IMR-90 (cell line): Measurements from ENCODE around the gene MYH3. TPM values are rescaled to one million over a fixed set of nuclear protein-coding genes. Genes with fewer than 3 reads are reported as not detected.

Source experiments
- ATAC-seq: fragments of 200-7000 bp; cut with Tn5 transposase; 2 replicates; pipeline ENCODE4 v1.9.1; 2020; ENCODE audit warnings: low read depth, mild to moderate bottlenecking, moderate library complexity
- BruUV-seq: library from RNA; stranded (reverse); fragments of 400-500 nt; replicated peaks from 2 replicates; lab custom pipeline; 2021; lab: Mats Ljungman, UMichigan
- CTCF ChIA-PET: fragments of 300-600 bp; formaldehyde crosslinking; extraction: SDS; loops from one replicate; lab custom pipeline; 2021; ENCODE audit warnings: antibody characterized with exemption; lab: Yijun Ruan, JAX
- POLR2A ChIA-PET: fragments of 300-600 bp; sonication (Branson Sonifier 250); formaldehyde crosslinking; loops from one replicate; lab custom pipeline; 2022; ENCODE audit warnings: antibody characterized with exemption; ENCODE audit not compliant: unreplicated experiment; lab: Charles Lee
- DNase-seq: peaks from one replicate; pipeline ENCODE4 v3.0.0; 2013
- H2AFZ ChIP-seq: replicated peaks from 2 replicates; pipeline ENCODE3; 2013; ENCODE audit warnings: low read length, mild to moderate bottlenecking; ENCODE audit not compliant: poor library complexity
- H2AK5ac ChIP-seq: 2 replicates; pipeline ENCODE4 v1.6.1; 2013; ENCODE audit warnings: low read depth, low read length, inconsistent platforms
- H2AK9ac ChIP-seq: replicated peaks from 2 replicates; pipeline ENCODE3; 2013; ENCODE audit warnings: mild to moderate bottlenecking, low read depth, low read length, moderate library complexity; ENCODE audit not compliant: poor library complexity
- H2BK120ac ChIP-seq: 2 replicates; pipeline ENCODE4 v1.6.1; 2013; ENCODE audit warnings: low read depth, low read length, inconsistent platforms
- H2BK15ac ChIP-seq: 3 replicates; pipeline ENCODE4 v1.6.1; 2013; ENCODE audit warnings: low read depth, low read length, inconsistent platforms
- H2BK20ac ChIP-seq: 2 replicates; pipeline ENCODE4 v1.6.1; 2013; ENCODE audit warnings: low read depth, mild to moderate bottlenecking, inconsistent platforms, low read length, moderate library complexity
- H2BK5ac ChIP-seq: 2 replicates; pipeline ENCODE4 v1.6.1; 2013; ENCODE audit warnings: mild to moderate bottlenecking, low read depth, low read length, inconsistent platforms; ENCODE audit not compliant: poor library complexity, severe bottlenecking
- H3K14ac ChIP-seq: replicated peaks from 2 replicates; pipeline ENCODE4 v1.6.1; 2013; ENCODE audit warnings: low read depth, low read length, inconsistent platforms
- H3K18ac ChIP-seq: 2 replicates; pipeline ENCODE4 v1.6.1; 2013; ENCODE audit warnings: low read depth, low read length, control low read depth
- H3K23ac ChIP-seq: 2 replicates; pipeline ENCODE4 v1.6.1; 2013; ENCODE audit warnings: low read depth, low read length, inconsistent platforms
- H3K27ac ChIP-seq: 2 replicates; pipeline ENCODE4 v1.5.1; 2013; ENCODE audit warnings: mild to moderate bottlenecking, control low read depth, low read length; ENCODE audit not compliant: insufficient read depth
- H3K27me3 ChIP-seq: 2 replicates; pipeline ENCODE4 v1.6.1; 2013; ENCODE audit warnings: low read length; ENCODE audit not compliant: control insufficient read depth, insufficient read depth
- H3K36me3 ChIP-seq: 2 replicates; pipeline ENCODE4 v1.6.1; 2013; ENCODE audit warnings: low read length, mixed read lengths; ENCODE audit not compliant: control insufficient read depth, insufficient read depth
- H3K4ac ChIP-seq: 2 replicates; pipeline ENCODE4 v1.6.1; 2013; ENCODE audit warnings: low read depth, low read length, inconsistent platforms
- H3K4me1 ChIP-seq: 2 replicates; pipeline ENCODE4 v1.6.1; 2013; ENCODE audit warnings: low read length, mixed read lengths; ENCODE audit not compliant: control insufficient read depth, insufficient read depth
- H3K4me2 ChIP-seq: 2 replicates; pipeline ENCODE4 v1.6.1; 2013; ENCODE audit warnings: low read depth, mild to moderate bottlenecking, control low read depth, low read length, moderate library complexity
- H3K4me3 ChIP-seq: 2 replicates; pipeline ENCODE4 v1.5.1; 2013; ENCODE audit warnings: low read depth, mild to moderate bottlenecking, control low read depth, low read length, moderate library complexity; ENCODE audit not compliant: insufficient read depth
- H3K56ac ChIP-seq: 2 replicates; pipeline ENCODE4 v1.6.1; 2013; ENCODE audit warnings: low read length, inconsistent platforms; ENCODE audit not compliant: insufficient read depth; ENCODE audit errors: extremely low read depth
- H3K79me1 ChIP-seq, 2 experiments: 2 replicates each; pipeline ENCODE4 v1.6.1; 2013; ENCODE audit warnings: low read length in 2 of 2, inconsistent platforms in 1 of 2, low read depth in 1 of 2
- H3K9ac ChIP-seq: 2 replicates; pipeline ENCODE4 v1.6.1; 2013; ENCODE audit warnings: low read depth, low read length, control low read depth
- H3K9me1 ChIP-seq: 2 replicates; pipeline ENCODE4 v1.6.1; 2013; ENCODE audit warnings: low read length, inconsistent platforms; ENCODE audit not compliant: insufficient read depth
- H3K9me3 ChIP-seq: 2 replicates; pipeline ENCODE4 v1.6.1; 2013; ENCODE audit warnings: low read length; ENCODE audit not compliant: control insufficient read depth, insufficient read depth
- H4K20me1 ChIP-seq: 2 replicates; pipeline ENCODE4 v1.6.1; 2013; ENCODE audit warnings: low read length, inconsistent platforms; ENCODE audit not compliant: insufficient read depth
- H4K5ac ChIP-seq: 2 replicates; pipeline ENCODE4 v1.6.1; 2013; ENCODE audit warnings: mild to moderate bottlenecking, low read depth, low read length, control low read depth
- H4K8ac ChIP-seq, 2 experiments: 2 replicates each; pipeline ENCODE4 v1.6.1; 2013; ENCODE audit warnings: low read depth in 2 of 2, low read length in 2 of 2, control low read depth in 1 of 2, inconsistent platforms in 1 of 2
- H4K91ac ChIP-seq: 2 replicates; pipeline ENCODE4 v1.6.1; 2013; ENCODE audit warnings: low read depth, low read length, inconsistent platforms; ENCODE audit not compliant: insufficient read depth
- BHLHE40 ChIP-seq: fragments of 150-350 bp; IDR thresholded peaks from 2 replicates; pipeline ENCODE4 v1.6.1; 2016; ENCODE audit warnings: mild to moderate bottlenecking, low read depth, low read length
- CEBPB ChIP-seq: IDR thresholded peaks from 2 replicates; pipeline ENCODE4 v1.6.1; 2012; ENCODE audit warnings: low read depth, low read length, improper control_type of control experiment
- CHD1 ChIP-seq: IDR thresholded peaks from 2 replicates; pipeline ENCODE4 v1.6.1; 2012; ENCODE audit warnings: low read depth, low read length, improper control_type of control experiment
- FOS ChIP-seq: fragments of 150-350 bp; IDR thresholded peaks from 2 replicates; pipeline ENCODE4 v1.6.1; 2016; ENCODE audit warnings: low read depth, low read length
- MAFK ChIP-seq: IDR thresholded peaks from 2 replicates; pipeline ENCODE4 v1.6.1; 2012; ENCODE audit warnings: low read depth, low read length, improper control_type of control experiment
- MAZ ChIP-seq: IDR thresholded peaks from 2 replicates; pipeline ENCODE4 v1.6.1; 2012; ENCODE audit warnings: low read depth, mild to moderate bottlenecking, low read length, improper control_type of control experiment, moderate library complexity, borderline replicate concordance
- MXI1 ChIP-seq: IDR thresholded peaks from 2 replicates; pipeline ENCODE4 v1.6.1; 2012; ENCODE audit warnings: low read depth, mild to moderate bottlenecking, low read length, moderate library complexity, borderline replicate concordance
- NFE2L2 ChIP-seq: fragments of 150-350 bp; IDR thresholded peaks from 2 replicates; pipeline ENCODE4 v1.6.1; 2016; ENCODE audit warnings: low read depth, mild to moderate bottlenecking, low read length
- POLR2A ChIP-seq: IDR thresholded peaks from 2 replicates; pipeline ENCODE4 v1.6.1; 2012; ENCODE audit warnings: mild to moderate bottlenecking, low read depth, low read length
- RAD21 ChIP-seq: IDR thresholded peaks from 2 replicates; pipeline ENCODE4 v1.6.1; 2012; ENCODE audit warnings: low read length, improper control_type of control experiment
- RCOR1 ChIP-seq: IDR thresholded peaks from 2 replicates; pipeline ENCODE4 v1.6.1; 2012; ENCODE audit warnings: mild to moderate bottlenecking, low read length, improper control_type of control experiment; ENCODE audit not compliant: insufficient replicate concordance
- RFX5 ChIP-seq: IDR thresholded peaks from 2 replicates; pipeline ENCODE4 v1.8.0; 2012; ENCODE audit warnings: low read depth, mild to moderate bottlenecking, low read length, moderate library complexity
- SMC3 ChIP-seq: fragments of 150-350 bp; IDR thresholded peaks from 2 replicates; pipeline ENCODE4 v1.6.1; 2016; ENCODE audit warnings: low read depth, mild to moderate bottlenecking, antibody characterized with exemption, low read length, moderate library complexity
- WGBS, 2 experiments: methylation state at CpG; one replicate each; pipeline versions ENCODE4 v1.1.5 to v1.1.7; 2013; ENCODE audit warnings: missing lambda C conversion rate in 2 of 2; ENCODE audit not compliant: insufficient read length in 1 of 2; ENCODE audit errors: extremely low coverage in 2 of 2; 5-methylcytosine and 5-hydroxymethylcytosine counted together
- dilution Hi-C: fragments of 300-500 bp; cut with HindIII; formaldehyde crosslinking; loops from one replicate; pipeline ENCODE4 v1.14.3; 2018; ENCODE audit warnings: low sequenced_read_pairs; ENCODE audit not compliant: unreplicated experiment
- in situ Hi-C: fragments of 300-500 bp; cut with MboI; formaldehyde crosslinking; loops from 3 replicates; pipeline ENCODE4 v1.14.3; 2019; ENCODE audit warnings: low sequenced_read_pairs, inconsistent platforms, mixed read lengths
- intact Hi-C: fragments of 100-400 bp; cut with micrococcal nuclease; formaldehyde crosslinking; loops from 2 replicates; pipeline ENCODE4 v1.10.0; 2022
- polyA plus RNA-seq, 3 experiments: library from polyadenylated mRNA; depleted of rRNA; stranded (reverse); fragments of >200 nt; gene quantifications; 2 replicates each; pipeline ENCODE4 v1.2.3, GENCODE V29; 2012; ENCODE audit warnings: low replicate concordance in 1 of 3
- total RNA-seq: library from RNA; depleted of rRNA; stranded (reverse); fragments of >200 nt; gene quantifications from 2 replicates; pipeline ENCODE4 v1.2.3, GENCODE V29; 2012
- TF ChIP-seq, protein P1 (sequence below): conservative IDR thresholded peaks from 2 replicates; pipeline ENCODE4 v1.5.1; 2012; ENCODE audit warnings: mild to moderate bottlenecking, low read depth, low read length, improper control_type of control experiment
- TF ChIP-seq, protein P2 (sequence below): fragments of 150-350 bp; IDR thresholded peaks from 2 replicates; pipeline ENCODE4 v1.6.1; 2017; ENCODE audit warnings: mild to moderate bottlenecking, antibody characterized with exemption, low read length, low read depth
- TF ChIP-seq, protein P3 (sequence below): fragments of 150-350 bp; IDR thresholded peaks from 2 replicates; pipeline ENCODE4 v1.6.1; 2016; ENCODE audit warnings: low read depth, mild to moderate bottlenecking, low read length, moderate library complexity, borderline replicate concordance

Gene MYH3
- total and polyA plus RNA-seq, 2 of the 4 experiments (the other 2 are of a cell fraction) = 0.54 to 0.63 TPM

DNA sequence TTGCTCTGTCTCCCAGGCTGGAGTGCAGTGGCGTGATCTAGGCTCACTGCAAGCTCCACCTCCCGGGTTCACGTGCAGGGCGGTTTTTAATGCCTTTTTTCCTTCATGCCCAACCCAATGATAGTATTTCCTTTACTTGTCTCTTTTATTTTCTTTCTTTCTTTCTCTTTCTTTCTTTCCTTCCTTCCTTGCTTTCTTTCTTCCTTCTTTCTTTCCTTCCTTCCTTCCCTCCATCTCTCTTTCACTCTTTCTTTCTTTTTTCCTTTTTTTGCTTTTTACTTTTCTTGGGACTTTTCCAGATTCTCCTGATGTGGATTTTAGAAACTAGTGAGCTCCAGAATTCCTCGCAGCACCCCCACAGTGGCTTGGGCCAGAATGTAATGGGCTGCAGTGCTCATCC is 3.1 kb downstream of the MYH3 start:
- BruUV-seq = no TSS peak
- Histone ChIP-seq H4K8ac (no peak overlapping the region), H3K9ac (no peak overlapping the region), H3K4me1 (no peaks in the 10 kb centered on the region; the same call in 1 of the 2 replicates), H3K27me3 (no peaks in the 10 kb centered on the region), H2AFZ (no peak overlapping the region), H2BK5ac (no peak overlapping the region), H4K91ac (no peak overlapping the region), H3K14ac (no peak overlapping the region), H3K4me2 (no peak overlapping the region), H3K79me1 (no peaks in the 10 kb centered on the region), H2AK5ac (no peak overlapping the region), H3K56ac (no peak overlapping the region), H3K9me1 (no peaks in the 10 kb centered on the region), H3K4me3 (no peak overlapping the region), H2BK120ac (no peak overlapping the region), H3K23ac (no peak overlapping the region), H2BK20ac (no peak overlapping the region), H2AK9ac (no peak overlapping the region), H3K18ac (no peak overlapping the region), H3K4ac (no peak overlapping the region), H2BK15ac (no peak overlapping the region), H3K27ac (no peak overlapping the region), H4K20me1 (no peaks in the 10 kb centered on the region), H3K9me3 (no peaks in the 10 kb centered on the region), H3K36me3 (no peaks in the 10 kb centered on the region), H4K5ac (no peak overlapping the region)
- ATAC-seq (no peak), DNase-seq (no peak)
- WGBS, 2 experiments = no CpG with 5 or more reads among the region's 5 CpGs
- no peak for TF ChIP-seq POLR2A
- TF ChIP-seq BHLHE40 = no peak
- TF ChIP-seq, protein P1, sequence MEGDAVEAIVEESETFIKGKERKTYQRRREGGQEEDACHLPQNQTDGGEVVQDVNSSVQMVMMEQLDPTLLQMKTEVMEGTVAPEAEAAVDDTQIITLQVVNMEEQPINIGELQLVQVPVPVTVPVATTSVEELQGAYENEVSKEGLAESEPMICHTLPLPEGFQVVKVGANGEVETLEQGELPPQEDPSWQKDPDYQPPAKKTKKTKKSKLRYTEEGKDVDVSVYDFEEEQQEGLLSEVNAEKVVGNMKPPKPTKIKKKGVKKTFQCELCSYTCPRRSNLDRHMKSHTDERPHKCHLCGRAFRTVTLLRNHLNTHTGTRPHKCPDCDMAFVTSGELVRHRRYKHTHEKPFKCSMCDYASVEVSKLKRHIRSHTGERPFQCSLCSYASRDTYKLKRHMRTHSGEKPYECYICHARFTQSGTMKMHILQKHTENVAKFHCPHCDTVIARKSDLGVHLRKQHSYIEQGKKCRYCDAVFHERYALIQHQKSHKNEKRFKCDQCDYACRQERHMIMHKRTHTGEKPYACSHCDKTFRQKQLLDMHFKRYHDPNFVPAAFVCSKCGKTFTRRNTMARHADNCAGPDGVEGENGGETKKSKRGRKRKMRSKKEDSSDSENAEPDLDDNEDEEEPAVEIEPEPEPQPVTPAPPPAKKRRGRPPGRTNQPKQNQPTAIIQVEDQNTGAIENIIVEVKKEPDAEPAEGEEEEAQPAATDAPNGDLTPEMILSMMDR = no peak
- no peak for TF ChIP-seq MAFK
- TF ChIP-seq MXI1 = no peak
- no peak for TF ChIP-seq RCOR1
- no peak for TF ChIP-seq RFX5
- TF ChIP-seq RAD21 = no peak
- TF ChIP-seq, protein P2, sequence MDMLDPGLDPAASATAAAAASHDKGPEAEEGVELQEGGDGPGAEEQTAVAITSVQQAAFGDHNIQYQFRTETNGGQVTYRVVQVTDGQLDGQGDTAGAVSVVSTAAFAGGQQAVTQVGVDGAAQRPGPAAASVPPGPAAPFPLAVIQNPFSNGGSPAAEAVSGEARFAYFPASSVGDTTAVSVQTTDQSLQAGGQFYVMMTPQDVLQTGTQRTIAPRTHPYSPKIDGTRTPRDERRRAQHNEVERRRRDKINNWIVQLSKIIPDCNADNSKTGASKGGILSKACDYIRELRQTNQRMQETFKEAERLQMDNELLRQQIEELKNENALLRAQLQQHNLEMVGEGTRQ = no peak
- no peak for TF ChIP-seq NFE2L2
- TF ChIP-seq, protein P3, sequence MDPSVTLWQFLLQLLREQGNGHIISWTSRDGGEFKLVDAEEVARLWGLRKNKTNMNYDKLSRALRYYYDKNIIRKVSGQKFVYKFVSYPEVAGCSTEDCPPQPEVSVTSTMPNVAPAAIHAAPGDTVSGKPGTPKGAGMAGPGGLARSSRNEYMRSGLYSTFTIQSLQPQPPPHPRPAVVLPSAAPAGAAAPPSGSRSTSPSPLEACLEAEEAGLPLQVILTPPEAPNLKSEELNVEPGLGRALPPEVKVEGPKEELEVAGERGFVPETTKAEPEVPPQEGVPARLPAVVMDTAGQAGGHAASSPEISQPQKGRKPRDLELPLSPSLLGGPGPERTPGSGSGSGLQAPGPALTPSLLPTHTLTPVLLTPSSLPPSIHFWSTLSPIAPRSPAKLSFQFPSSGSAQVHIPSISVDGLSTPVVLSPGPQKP = no peak
- TF ChIP-seq CEBPB = no peak
- TF ChIP-seq CHD1 = no peak
- TF ChIP-seq FOS = no peak
- TF ChIP-seq MAZ = no peak
- TF ChIP-seq SMC3 = no peak
- dilution Hi-C loops = no loop called here
- CTCF ChIA-PET = interaction anchor here (0.6 kb wide), 2 partner anchors 15 to 688 kb away, joined by 4 to 7 read pairs; no protein-coding TSS in a partner anchor
- in situ Hi-C loops = loop anchor here (25.0 kb wide), 1 partner anchor 1333 kb away; the partner anchor contains the start of gene ZNF18
- POLR2A ChIA-PET = no interaction called here
- intact Hi-C loops = no loop called here
